SK-N-SH (cell line): Measurements from ENCODE around the gene GPC4.

ENCODE experiments used
- MAX ChIP-seq: IDR thresholded peaks from 2 replicates; pipeline ENCODE4 v1.4.0; 2012; ENCODE audit warnings: low read depth
- NRF1 ChIP-seq: IDR thresholded peaks from 2 replicates; pipeline ENCODE4 v1.6.1; 2012; ENCODE audit warnings: low read depth, mild to moderate bottlenecking, low read length
- POLR2AphosphoS5 ChIP-seq: IDR thresholded peaks from 2 replicates; pipeline ENCODE4 v1.6.1; 2012; ENCODE audit warnings: low read depth, low read length
- SIN3A ChIP-seq: IDR thresholded peaks from 2 replicates; pipeline ENCODE4 v1.6.1; 2012; ENCODE audit warnings: low read depth, mild to moderate bottlenecking, low read length, moderate library complexity, borderline replicate concordance
- TF ChIP-seq, protein P1 (sequence below): fragments of 150-350 bp; IDR thresholded peaks from 2 replicates; pipeline ENCODE4 v1.6.1; 2017; ENCODE audit warnings: antibody characterized with exemption, low read length, low read depth, borderline replicate concordance
- TF ChIP-seq, protein P2 (sequence below): fragments of 200-600 bp; sonication (generic); IDR thresholded peaks from 2 replicates; pipeline ENCODE4 v1.6.1; 2017; ENCODE audit warnings: antibody characterized with exemption, mild to moderate bottlenecking, moderate library complexity
- TF ChIP-seq, protein P3 (sequence below): IDR thresholded peaks from 2 replicates; pipeline ENCODE4 v1.6.1; 2012; ENCODE audit warnings: mild to moderate bottlenecking, low read depth, low read length, moderate library complexity

- TF ChIP-seq, protein P1, sequence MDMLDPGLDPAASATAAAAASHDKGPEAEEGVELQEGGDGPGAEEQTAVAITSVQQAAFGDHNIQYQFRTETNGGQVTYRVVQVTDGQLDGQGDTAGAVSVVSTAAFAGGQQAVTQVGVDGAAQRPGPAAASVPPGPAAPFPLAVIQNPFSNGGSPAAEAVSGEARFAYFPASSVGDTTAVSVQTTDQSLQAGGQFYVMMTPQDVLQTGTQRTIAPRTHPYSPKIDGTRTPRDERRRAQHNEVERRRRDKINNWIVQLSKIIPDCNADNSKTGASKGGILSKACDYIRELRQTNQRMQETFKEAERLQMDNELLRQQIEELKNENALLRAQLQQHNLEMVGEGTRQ: no peak
- TF ChIP-seq, protein P2, sequence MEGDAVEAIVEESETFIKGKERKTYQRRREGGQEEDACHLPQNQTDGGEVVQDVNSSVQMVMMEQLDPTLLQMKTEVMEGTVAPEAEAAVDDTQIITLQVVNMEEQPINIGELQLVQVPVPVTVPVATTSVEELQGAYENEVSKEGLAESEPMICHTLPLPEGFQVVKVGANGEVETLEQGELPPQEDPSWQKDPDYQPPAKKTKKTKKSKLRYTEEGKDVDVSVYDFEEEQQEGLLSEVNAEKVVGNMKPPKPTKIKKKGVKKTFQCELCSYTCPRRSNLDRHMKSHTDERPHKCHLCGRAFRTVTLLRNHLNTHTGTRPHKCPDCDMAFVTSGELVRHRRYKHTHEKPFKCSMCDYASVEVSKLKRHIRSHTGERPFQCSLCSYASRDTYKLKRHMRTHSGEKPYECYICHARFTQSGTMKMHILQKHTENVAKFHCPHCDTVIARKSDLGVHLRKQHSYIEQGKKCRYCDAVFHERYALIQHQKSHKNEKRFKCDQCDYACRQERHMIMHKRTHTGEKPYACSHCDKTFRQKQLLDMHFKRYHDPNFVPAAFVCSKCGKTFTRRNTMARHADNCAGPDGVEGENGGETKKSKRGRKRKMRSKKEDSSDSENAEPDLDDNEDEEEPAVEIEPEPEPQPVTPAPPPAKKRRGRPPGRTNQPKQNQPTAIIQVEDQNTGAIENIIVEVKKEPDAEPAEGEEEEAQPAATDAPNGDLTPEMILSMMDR: no peak
- TF ChIP-seq, protein P3, sequence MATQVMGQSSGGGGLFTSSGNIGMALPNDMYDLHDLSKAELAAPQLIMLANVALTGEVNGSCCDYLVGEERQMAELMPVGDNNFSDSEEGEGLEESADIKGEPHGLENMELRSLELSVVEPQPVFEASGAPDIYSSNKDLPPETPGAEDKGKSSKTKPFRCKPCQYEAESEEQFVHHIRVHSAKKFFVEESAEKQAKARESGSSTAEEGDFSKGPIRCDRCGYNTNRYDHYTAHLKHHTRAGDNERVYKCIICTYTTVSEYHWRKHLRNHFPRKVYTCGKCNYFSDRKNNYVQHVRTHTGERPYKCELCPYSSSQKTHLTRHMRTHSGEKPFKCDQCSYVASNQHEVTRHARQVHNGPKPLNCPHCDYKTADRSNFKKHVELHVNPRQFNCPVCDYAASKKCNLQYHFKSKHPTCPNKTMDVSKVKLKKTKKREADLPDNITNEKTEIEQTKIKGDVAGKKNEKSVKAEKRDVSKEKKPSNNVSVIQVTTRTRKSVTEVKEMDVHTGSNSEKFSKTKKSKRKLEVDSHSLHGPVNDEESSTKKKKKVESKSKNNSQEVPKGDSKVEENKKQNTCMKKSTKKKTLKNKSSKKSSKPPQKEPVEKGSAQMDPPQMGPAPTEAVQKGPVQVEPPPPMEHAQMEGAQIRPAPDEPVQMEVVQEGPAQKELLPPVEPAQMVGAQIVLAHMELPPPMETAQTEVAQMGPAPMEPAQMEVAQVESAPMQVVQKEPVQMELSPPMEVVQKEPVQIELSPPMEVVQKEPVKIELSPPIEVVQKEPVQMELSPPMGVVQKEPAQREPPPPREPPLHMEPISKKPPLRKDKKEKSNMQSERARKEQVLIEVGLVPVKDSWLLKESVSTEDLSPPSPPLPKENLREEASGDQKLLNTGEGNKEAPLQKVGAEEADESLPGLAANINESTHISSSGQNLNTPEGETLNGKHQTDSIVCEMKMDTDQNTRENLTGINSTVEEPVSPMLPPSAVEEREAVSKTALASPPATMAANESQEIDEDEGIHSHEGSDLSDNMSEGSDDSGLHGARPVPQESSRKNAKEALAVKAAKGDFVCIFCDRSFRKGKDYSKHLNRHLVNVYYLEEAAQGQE: no peak
- TF ChIP-seq POLR2AphosphoS5 (no peak), SIN3A (no peak), NRF1 (no peak), MAX (no peak)
These were observed 2.6 kb downstream of the GPC4 start for GRCh38 chrX:133412665-133413064.
